ENCODE results near the gene ZGPAT.

GRCh38 chr20:63709149-63709527 lies 1.3 kb downstream of the ZGPAT start:
- TF ChIP-seq REST (IDR thresholded peaks at IDR 0.05; ENCODE audit: borderline replicate concordance) (no peak), REST (CRISPR knock-in tag; IDR thresholded peaks at IDR 0.05; ENCODE audit: low read depth) (no peak), ZBTB40 (IDR thresholded peaks at IDR 0.05) (no peak), ZBTB40 (CRISPR knock-in tag; IDR thresholded peaks at IDR 0.05) (no peak), CTCF (IDR thresholded peaks at IDR 0.05 in 2 of 3, conservative IDR thresholded peaks at IDR 0.05 in 1 of 3; ENCODE audit: insufficient read depth in 2 of 3, low read depth in 1 of 3, low read length in 3 of 3) (no peak), HCFC1 (IDR thresholded peaks at IDR 0.05; ENCODE audit: low read depth, low read length) (no peak), SMAD1 (IDR thresholded peaks at IDR 0.05; ENCODE audit: low read depth, low read length, partially characterized antibody) (no peak), KLF13 (tag; IDR thresholded peaks at IDR 0.05; ENCODE audit: borderline replicate concordance, low read depth) (no peak), ARID3A (IDR thresholded peaks at IDR 0.05; ENCODE audit: borderline replicate concordance, low read depth, low read length) (no peak), JUND (IDR thresholded peaks at IDR 0.05; ENCODE audit: borderline replicate concordance, low read depth, low read length) (no peak), JUND (tag; IDR thresholded peaks at IDR 0.05; ENCODE audit: borderline replicate concordance, low read depth, low read length) (no peak), SMARCB1 (IDR thresholded peaks at IDR 0.05; ENCODE audit: insufficient read length, low read depth) (no peak), CEBPB (tag; IDR thresholded peaks at IDR 0.05) (no peak), TEAD2 (tag; IDR thresholded peaks at IDR 0.05) (no peak), MEIS2 (IDR thresholded peaks at IDR 0.05; ENCODE audit: partially characterized antibody) (no peak)
